HG03575 (cell line): Measurements from ENCODE around the gene PLAAT2.

Experiments used
- ATAC-seq: cut with Tn5 transposase; IDR thresholded peaks from one replicate; pipeline ENCODE4 v1.9.1; 2021; ENCODE audit not compliant: unreplicated experiment, insufficient number of reproducible peaks, low FRiP score; ENCODE audit errors: extremely low read depth

Gene PLAAT2

DNA sequence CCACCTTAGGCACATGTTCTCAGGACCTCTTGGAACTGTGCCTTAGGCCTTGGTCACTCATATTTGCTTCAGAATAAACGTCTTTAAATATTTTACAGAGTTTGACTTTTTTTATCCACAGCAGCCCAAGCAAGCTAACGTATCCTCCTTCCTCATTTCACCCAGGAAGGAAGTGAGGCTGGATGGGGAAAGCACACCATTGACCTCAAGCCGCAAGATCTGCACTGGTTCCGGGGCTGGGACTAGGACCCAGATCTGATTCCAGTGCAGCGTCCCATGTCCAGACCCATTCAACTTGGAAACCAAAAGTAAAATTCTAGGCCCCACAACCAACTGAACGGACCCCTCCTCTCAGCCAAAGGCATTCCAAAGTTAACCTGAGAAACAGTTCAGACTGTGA lies 59.7 kb downstream of the PLAAT2 start:
- ATAC-seq, result no peak
